HG03196 (cell line): ENCODE results near the gene PAX5.
"Not testable (repeated sequence)": the region's sequence is repeated elsewhere in the genome, so short reads cannot be mapped to it uniquely, and the experiment has no call there.

ENCODE experiments used
- ATAC-seq: cut with Tn5 transposase; IDR thresholded peaks from one replicate; pipeline ENCODE4 v1.9.1; 2021; ENCODE audit not compliant: unreplicated experiment

Gene PAX5

DNA sequence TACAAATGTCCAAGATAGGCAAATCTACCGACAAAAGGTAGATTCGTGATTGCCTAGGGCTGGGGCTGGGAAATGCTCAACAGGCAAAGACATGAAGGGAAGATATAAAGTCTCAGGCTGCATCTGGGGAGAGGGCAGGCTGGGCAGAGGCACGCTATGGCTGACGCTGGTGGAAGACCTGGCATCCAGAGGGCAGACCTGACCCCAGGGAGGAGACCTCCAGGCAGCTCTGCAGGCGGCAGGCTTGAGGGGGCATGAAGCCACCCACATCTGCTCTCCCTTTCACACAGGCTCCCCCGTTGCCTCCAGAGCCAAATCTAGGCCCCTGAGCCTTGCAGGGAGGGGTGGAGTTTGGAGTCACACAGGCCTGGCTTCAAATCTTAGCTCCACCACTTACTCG is 145.5 kb downstream of the PAX5 start:
- no peak for ATAC-seq

DNA sequence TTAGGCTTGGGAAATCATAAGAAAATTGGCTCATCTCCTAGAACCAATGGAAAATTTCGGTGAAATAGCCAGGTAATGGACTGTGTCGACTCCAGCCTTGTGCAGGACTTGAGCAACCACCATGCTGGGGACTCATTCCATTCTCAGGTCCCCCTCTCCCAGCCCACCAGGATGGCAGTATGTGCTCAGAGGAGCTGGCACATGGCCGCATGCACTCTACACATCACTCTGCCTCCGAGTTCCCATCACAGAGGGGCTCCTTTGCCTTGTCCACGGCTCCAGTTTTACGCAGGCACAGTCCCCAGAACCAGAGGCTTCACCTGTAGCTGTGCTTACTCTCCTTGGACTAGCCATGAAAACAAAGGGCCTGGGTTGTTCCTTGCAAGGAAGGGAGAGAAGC is 149.3 kb downstream of the PAX5 start:
- ATAC-seq: no peak

- no peak for ATAC-seq
These were observed 151.5 kb downstream of the PAX5 start for GRCh38 chr9:36882594-36882993.

DNA sequence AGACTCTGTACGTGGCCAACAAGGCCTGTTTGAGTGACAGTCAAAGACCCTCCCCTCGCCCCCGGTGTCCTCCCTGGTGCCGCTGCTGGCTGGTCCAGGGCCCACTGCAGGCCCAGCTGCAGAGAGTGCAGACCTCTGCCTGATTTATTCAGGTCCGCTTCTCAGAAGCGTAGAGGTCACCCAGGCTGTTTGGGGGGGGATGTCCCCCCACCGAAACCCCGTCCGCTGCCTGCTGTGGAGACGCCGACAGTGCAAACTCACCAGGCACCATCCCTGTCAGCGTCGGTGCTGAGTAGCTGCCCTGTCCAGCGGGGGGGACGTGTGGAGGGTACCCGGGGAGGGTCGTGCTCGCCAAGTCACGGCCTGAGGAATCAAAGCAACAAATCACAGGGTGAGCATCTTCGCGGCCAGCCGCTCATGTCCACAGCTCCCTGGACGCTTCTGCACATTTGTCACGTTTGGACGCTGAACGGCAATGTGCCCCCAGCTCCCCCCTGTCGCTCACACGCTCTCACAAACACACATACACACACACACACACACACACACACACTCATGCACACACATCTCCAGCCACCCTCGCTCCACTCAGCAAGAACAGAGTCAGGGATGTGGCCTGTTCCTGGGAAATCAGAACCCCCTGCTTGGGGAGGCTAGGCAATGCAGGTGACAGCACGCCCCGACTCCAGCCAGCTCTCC is 152.2 kb downstream of the PAX5 start:
- ATAC-seq: no peak

- no peak for ATAC-seq
These were observed 152.8 kb downstream of the PAX5 start for GRCh38 chr9:36881316-36881715.

DNA sequence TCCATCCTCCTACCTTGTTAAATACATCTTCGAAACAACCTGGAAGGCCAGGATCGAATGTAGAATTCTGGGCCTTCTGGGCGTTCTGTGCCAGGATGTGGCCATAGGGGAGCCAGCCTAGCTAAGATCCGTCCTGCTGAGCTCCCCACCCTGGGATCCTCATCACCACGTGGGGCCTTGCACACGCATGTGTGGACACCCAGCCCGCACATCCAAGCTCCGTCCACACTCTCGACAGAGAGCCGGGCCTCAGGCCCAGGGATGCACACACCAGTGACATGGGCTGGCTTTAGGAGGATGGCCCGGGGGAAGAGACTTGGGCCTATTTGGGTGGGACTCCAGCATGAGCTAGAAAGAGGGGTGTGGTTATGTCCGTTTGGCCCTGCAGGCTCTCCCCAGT is 154.0 kb downstream of the PAX5 start:
- no peak for ATAC-seq

- peak; percentile 54 for ATAC-seq
These were observed 154.8 kb downstream of the PAX5 start for GRCh38 chr9:36878986-36879982.

- ATAC-seq: no peak
These were observed 156.8 kb downstream of the PAX5 start for GRCh38 chr9:36877239-36877638.

DNA sequence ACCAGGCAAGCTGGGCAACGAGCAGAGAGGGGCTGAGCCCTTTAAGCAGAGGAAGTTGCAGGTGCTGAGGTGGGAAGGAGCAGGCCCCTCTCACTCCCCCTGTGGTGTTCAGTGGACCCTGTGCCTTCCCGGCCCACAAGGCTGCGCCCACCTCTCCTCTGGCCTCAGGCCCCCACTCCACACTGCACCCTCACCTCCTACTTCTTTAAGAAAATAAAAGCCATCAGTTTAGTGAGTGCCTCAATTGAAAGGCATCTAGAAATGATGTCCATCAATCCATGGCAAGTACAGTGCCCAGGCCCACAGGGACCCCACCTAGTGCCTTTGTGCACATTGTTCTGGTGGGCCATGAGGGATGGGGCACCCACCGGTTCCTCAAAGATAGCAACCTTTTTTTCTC is 158.0 kb downstream of the PAX5 start:
- no peak for ATAC-seq

DNA sequence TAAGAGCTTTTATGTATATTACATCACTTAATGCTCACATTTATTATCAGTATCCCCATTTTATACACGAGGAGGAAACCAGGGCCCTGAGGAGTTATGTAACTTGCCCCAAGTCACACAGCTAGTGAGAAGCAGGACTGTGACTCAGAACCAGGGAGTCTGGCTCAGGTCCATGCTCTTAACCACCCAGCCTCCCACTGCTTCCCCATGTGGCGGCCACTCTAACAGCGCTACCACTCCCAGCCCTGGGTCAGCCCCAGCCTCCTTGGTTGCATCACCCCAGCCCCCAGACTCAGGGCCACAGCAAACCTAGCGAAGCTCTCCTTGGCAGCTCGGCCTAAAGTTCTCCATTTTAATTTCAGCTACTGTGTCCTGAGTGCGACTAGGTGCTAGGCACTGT is 159.1 kb downstream of the PAX5 start:
- ATAC-seq: no peak

GRCh38 chr9:36874261-36874660 is 159.8 kb downstream of the PAX5 start:
- no peak for ATAC-seq

- peak; percentile 50 for ATAC-seq
These were observed 160.7 kb downstream of the PAX5 start for GRCh38 chr9:36873247-36873875.

GRCh38 chr9:36872641-36873040 is 161.4 kb downstream of the PAX5 start:
- ATAC-seq: no peak

DNA sequence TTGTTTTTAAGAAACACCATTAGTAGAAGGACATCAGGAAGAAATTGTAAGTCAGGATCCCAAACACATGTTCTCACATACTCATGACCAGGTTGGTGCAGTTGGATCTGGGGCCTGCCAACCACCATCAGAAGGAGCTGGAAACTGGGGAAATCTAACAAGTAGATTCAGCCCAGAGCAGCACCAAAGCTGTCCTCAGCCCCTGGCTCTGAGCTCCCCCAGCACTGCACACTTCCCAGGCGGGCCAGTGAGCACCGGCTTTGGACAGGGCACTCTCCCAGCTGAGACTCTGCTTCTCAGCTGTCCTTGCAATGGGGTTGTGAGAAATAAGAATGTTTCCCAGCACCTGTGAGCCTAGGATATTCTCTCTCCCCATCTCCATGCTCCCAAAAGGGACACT is 162.5 kb downstream of the PAX5 start:
- ATAC-seq: no peak

- no peak for ATAC-seq
These were observed 163.1 kb downstream of the PAX5 start for GRCh38 chr9:36870960-36871359.

GRCh38 chr9:36869605-36870004 is 164.5 kb downstream of the PAX5 start:
- not testable (repeated sequence) for ATAC-seq

DNA sequence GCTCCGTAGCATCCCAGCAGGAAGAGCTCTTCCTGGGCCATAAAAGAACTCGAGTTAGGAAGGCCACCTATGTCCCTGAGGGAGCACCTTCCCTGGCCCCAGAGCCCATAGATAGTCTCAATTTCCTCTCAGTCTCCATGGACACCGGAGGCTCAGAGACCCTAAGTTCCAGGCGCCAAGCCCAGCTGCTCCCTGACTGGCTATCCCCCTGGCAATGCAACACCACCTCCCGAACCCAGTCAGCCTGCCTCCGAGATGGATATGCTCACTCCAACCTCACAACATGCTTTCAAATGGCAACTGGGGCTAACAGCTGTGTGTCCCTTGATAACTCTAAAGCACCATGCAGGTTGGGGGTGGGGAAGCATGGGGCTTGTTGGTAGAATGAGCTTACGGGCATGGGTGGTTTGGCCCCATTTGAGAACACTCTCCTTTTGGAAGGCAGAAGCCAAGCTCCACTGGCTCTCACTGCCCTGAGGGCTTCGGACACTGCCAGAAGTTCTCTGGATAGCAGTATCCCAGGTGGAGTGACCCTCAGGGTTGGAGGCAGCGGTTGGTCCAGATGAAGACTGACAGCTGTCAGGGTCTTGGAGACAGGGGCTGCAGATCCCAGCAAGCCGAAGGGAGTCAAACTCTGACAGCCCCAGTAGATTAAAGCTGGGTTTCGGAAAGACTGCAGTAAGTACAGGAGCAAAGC is 165.3 kb downstream of the PAX5 start:
- ATAC-seq: no peak

DNA sequence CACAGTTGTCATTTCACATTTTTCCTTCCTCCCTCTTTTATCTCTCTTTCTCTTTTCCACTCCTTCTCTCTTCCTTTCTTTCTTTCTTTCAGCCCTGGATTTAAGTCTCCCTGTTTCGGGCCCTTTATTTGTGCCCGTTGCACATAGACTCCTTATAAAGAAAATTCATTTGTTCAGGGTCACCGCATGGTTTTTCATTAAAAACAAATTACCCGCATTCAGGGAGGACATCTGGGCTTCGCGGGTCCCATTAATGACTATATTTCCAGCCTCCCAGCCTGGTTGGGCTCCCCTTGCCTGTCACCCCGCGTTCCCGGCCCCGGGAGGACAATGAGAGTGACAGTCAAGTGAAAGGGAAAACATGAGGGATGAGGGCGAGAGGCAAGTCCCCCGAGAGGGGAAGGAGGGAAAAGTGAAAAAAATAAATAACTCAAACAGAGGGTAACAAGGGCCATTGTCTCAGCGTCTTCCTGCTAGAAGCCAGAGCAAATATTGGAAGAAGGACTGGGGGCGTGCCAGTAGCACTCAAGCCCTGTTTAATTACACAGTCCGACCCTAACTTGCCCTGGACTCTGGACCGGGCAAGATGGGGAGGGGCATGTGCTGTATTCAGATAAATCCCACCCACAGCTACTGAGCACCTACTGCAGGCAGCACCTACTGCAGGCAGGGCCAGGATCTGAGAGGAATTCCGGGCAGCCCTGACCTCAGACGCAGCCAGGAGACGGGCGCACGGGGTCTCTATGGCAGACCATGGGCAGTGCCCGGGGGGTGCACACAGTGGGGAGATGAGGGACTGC is 166.2 kb downstream of the PAX5 start:
- ATAC-seq: no peak

DNA sequence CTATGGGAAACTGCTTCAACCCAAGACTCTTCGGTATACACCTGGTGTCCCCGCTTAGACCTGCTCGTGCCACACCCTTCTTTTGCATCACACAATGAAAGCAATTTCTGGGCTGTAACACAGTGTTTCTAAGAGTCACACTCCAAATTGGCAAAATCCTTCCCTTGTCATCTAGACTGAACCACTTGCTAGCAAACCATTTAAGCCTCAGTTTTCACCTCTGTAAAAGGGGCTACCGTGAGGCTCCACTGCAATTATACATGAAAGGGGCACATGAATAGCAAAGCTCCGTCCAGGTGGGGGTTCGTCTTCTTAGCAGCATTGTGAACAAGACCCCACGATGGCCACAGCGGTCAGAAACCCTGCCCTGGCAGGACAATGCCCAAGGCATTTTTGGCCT is 166.8 kb downstream of the PAX5 start:
- no peak for ATAC-seq

DNA sequence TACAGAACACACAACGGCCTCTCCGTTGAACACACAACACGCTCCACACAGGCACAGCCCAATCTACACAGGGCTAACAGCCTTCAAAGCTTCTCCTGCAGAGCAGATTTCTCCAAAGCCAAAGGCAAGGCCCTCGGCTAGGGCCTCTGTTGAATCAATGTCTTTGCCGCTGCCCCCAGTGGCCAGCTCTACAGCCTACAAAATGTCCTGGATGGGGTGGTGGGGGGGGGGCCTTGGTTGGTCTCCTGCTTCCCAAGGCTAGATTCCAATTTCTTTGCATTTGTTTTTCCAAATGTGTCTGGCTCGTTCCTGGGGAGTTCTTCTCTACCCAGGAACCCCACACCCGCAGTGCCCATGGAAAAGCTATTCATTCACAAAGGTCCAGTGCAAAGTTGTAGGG is 167.2 kb downstream of the PAX5 start:
- ATAC-seq: no peak
